SK-N-SH treated with all-trans-retinoic acid at 6 μM for 48 hours (cell line): ENCODE measurements around the gene IFT80.
A peak's percentile ranks its signal among the peaks of the same experiment; 100 is the strongest.

ENCODE experiments used
- ATAC-seq: fragments of 200-7000 bp; cut with Tn5 transposase; 3 replicates; pipeline ENCODE4 v1.9.1; 2020; ENCODE audit warnings: mild to moderate bottlenecking, moderate library complexity
- ARNTL ChIP-seq: fragments of 450-650 bp; formaldehyde crosslinking; IDR thresholded peaks from 2 replicates; pipeline ENCODE4 v1.5.0; 2020; ENCODE audit warnings: low read depth, mild to moderate bottlenecking, moderate library complexity, borderline replicate concordance
- BACH2 ChIP-seq: fragments of 250-450 bp; sonication (Bioruptor Pico); IDR thresholded peaks from 2 replicates; pipeline ENCODE4 v1.9.0; 2021; ENCODE audit warnings: mild to moderate bottlenecking, borderline replicate concordance
- CREB5 ChIP-seq: fragments of 250-450 bp; sonication (Bioruptor Pico); IDR thresholded peaks from 2 replicates; pipeline ENCODE4 v1.5.1; 2020; ENCODE audit warnings: low read depth, mild to moderate bottlenecking, moderate library complexity
- CSDC2 ChIP-seq: fragments of 250-450 bp; sonication (Bioruptor Pico); IDR thresholded peaks from 2 replicates; pipeline ENCODE4 v1.5.0; 2020; ENCODE audit warnings: mild to moderate bottlenecking, moderate library complexity
- CSRNP3 ChIP-seq: fragments of 250-450 bp; sonication (Bioruptor Pico); IDR thresholded peaks from 2 replicates; pipeline ENCODE4 v1.5.1; 2021; ENCODE audit warnings: mild to moderate bottlenecking, moderate library complexity
- ESRRG ChIP-seq: fragments of 250-450 bp; sonication (Bioruptor Pico); IDR thresholded peaks from 2 replicates; pipeline ENCODE4 v1.6.1; 2021; ENCODE audit warnings: mild to moderate bottlenecking
- GLIS3 ChIP-seq: fragments of 250-450 bp; sonication (Bioruptor Pico); IDR thresholded peaks from 2 replicates; pipeline ENCODE4 v1.5.0; 2020; ENCODE audit warnings: mild to moderate bottlenecking, moderate library complexity
- ISL1 ChIP-seq: fragments of 250-450 bp; sonication (Bioruptor Pico); IDR thresholded peaks from 2 replicates; pipeline ENCODE4 v2.1.2; 2022; ENCODE audit warnings: mild to moderate bottlenecking, moderate library complexity
- OSR1 ChIP-seq: fragments of 250-450 bp; sonication (Bioruptor Pico); IDR thresholded peaks from 2 replicates; pipeline ENCODE4 v1.8.0; 2022; ENCODE audit warnings: moderate library complexity, mild to moderate bottlenecking, inconsistent platforms
- PATZ1 ChIP-seq: fragments of 250-450 bp; sonication (Bioruptor Pico); IDR thresholded peaks from 2 replicates; pipeline ENCODE4 v1.8.0; 2020; ENCODE audit warnings: mild to moderate bottlenecking, moderate library complexity, borderline replicate concordance
- PPARA ChIP-seq: fragments of 250-450 bp; sonication (Bioruptor Pico); IDR thresholded peaks from 2 replicates; pipeline ENCODE4 v1.5.0; 2020; ENCODE audit warnings: mild to moderate bottlenecking, borderline replicate concordance
- SNAI2 ChIP-seq: fragments of 250-450 bp; sonication (Bioruptor Pico); IDR thresholded peaks from 2 replicates; pipeline ENCODE4 v1.5.0; 2020; ENCODE audit warnings: mild to moderate bottlenecking, moderate library complexity
- TCF4 ChIP-seq: fragments of 250-450 bp; sonication (Bioruptor Pico); IDR thresholded peaks from 2 replicates; pipeline ENCODE4 v1.8.0; 2021; ENCODE audit warnings: mild to moderate bottlenecking, moderate library complexity, borderline replicate concordance
- TSHZ2 ChIP-seq: fragments of 250-450 bp; sonication (Bioruptor Pico); IDR thresholded peaks from 2 replicates; pipeline ENCODE4 v1.5.0; 2020; ENCODE audit warnings: mild to moderate bottlenecking, moderate library complexity
- ZC3H10 ChIP-seq: fragments of 250-450 bp; sonication (Bioruptor Pico); IDR thresholded peaks from 2 replicates; pipeline ENCODE4 v1.5.1; 2021; ENCODE audit warnings: mild to moderate bottlenecking, moderate library complexity
- ZFP3 ChIP-seq: fragments of 250-450 bp; sonication (Bioruptor Pico); IDR thresholded peaks from 2 replicates; pipeline ENCODE4 v1.5.0; 2020; ENCODE audit warnings: mild to moderate bottlenecking, moderate library complexity
- ZFP30 ChIP-seq: fragments of 450-650 bp; formaldehyde crosslinking; IDR thresholded peaks from 2 replicates; pipeline ENCODE4 v1.5.0; 2022; ENCODE audit warnings: mild to moderate bottlenecking, moderate library complexity
- ZNF565 ChIP-seq: fragments of 450-650 bp; formaldehyde crosslinking; conservative IDR thresholded peaks from 2 replicates; pipeline ENCODE4 v1.5.0; 2020; ENCODE audit warnings: low read depth, mild to moderate bottlenecking, moderate library complexity
- ZNF70 ChIP-seq: fragments of 450-650 bp; formaldehyde crosslinking; IDR thresholded peaks from 2 replicates; pipeline ENCODE4 v1.5.0; 2020; ENCODE audit warnings: mild to moderate bottlenecking, moderate library complexity
- ZNF8 ChIP-seq: fragments of 450-650 bp; formaldehyde crosslinking; IDR thresholded peaks from 2 replicates; pipeline ENCODE4 v1.5.0; 2020; ENCODE audit warnings: mild to moderate bottlenecking, moderate library complexity

Gene IFT80

GRCh38 chr3:160403028-160403545 lies 4.1 kb upstream of the IFT80 start (continued):
- no peak for TF ChIP-seq ARNTL (CRISPR knock-in tag)

- ATAC-seq = no peak
- TF ChIP-seq TSHZ2 (CRISPR knock-in tag) = no peak
- no peak for TF ChIP-seq ARNTL (CRISPR knock-in tag)
- TF ChIP-seq ISL1 (CRISPR knock-in tag) = no peak
- TF ChIP-seq ZNF8 (CRISPR knock-in tag) = no peak
- TF ChIP-seq CSDC2 (CRISPR knock-in tag) = no peak
- no peak for TF ChIP-seq CREB5 (CRISPR knock-in tag)
- no peak for TF ChIP-seq TCF4 (CRISPR knock-in tag)
- no peak for TF ChIP-seq GLIS3 (CRISPR knock-in tag)
- TF ChIP-seq PATZ1 (CRISPR knock-in tag) = no peak
- no peak for TF ChIP-seq ZFP3 (CRISPR knock-in tag)
- TF ChIP-seq ESRRG (CRISPR knock-in tag) = no peak
- TF ChIP-seq ZFP30 (CRISPR knock-in tag) = no peak
- TF ChIP-seq ZC3H10 (CRISPR knock-in tag) = no peak
- TF ChIP-seq ZNF565 (CRISPR knock-in tag) = no peak
- TF ChIP-seq OSR1 (CRISPR knock-in tag) = no peak
- no peak for TF ChIP-seq ZNF70
- TF ChIP-seq PPARA (CRISPR knock-in tag) = no peak
- no peak for TF ChIP-seq BACH2 (CRISPR knock-in tag)
- TF ChIP-seq SNAI2 (CRISPR knock-in tag) = no peak
- no peak for TF ChIP-seq CSRNP3 (CRISPR knock-in tag)
Observed at GRCh38 chr3:160402221-160403027, 3.4 kb upstream of the IFT80 start.

- no peak for TF ChIP-seq TSHZ2 (CRISPR knock-in tag)
- TF ChIP-seq PPARA (CRISPR knock-in tag) = no peak
- TF ChIP-seq ZNF565 (CRISPR knock-in tag) = no peak
- TF ChIP-seq PATZ1 (CRISPR knock-in tag) = no peak
- TF ChIP-seq OSR1 (CRISPR knock-in tag) = no peak
- no peak for TF ChIP-seq BACH2 (CRISPR knock-in tag)
- TF ChIP-seq SNAI2 (CRISPR knock-in tag) = no peak
- no peak for TF ChIP-seq ESRRG (CRISPR knock-in tag)
- TF ChIP-seq, all 23 proteins: peak for 0
- peak; percentile 56 for ATAC-seq
Observed at GRCh38 chr3:160401291-160402095, 2.5 kb upstream of the IFT80 start.
